Ramos (cell line): ENCODE data around the gene PRDM5.
"Not testable (repeated sequence)": the region's sequence is repeated elsewhere in the genome, so short reads cannot be mapped to it uniquely, and the experiment has no call there.

Experiments used
- in situ Hi-C: fragments of 300-500 bp; cut with MboI; formaldehyde crosslinking; loops from one replicate; pipeline ENCODE4 v1.14.3; 2022; ENCODE audit warnings: low sequenced_read_pairs; ENCODE audit not compliant: unreplicated experiment

Gene PRDM5

GRCh38 chr4:120680647-120681228, 241.8 kb downstream of the PRDM5 start:
- in situ Hi-C loops, result no loop called here

- in situ Hi-C loops, result no loop called here
Measured at GRCh38 chr4:120673696-120674095, 248.8 kb downstream of the PRDM5 start.

GRCh38 chr4:120672558-120673147, 249.9 kb downstream of the PRDM5 start:
- in situ Hi-C loops, result no loop called here

GRCh38 chr4:120672076-120672475, 250.4 kb downstream of the PRDM5 start:
- in situ Hi-C loops, result no loop called here

- in situ Hi-C loops, result no loop called here
Measured at GRCh38 chr4:120671538-120671937, 251.0 kb downstream of the PRDM5 start.

- in situ Hi-C loops, result no loop called here
Measured at GRCh38 chr4:120667102-120667501, 255.4 kb downstream of the PRDM5 start.

- in situ Hi-C loops, result no loop called here
Measured at GRCh38 chr4:120664851-120665250, 257.7 kb downstream of the PRDM5 start.

GRCh38 chr4:120659616-120660170, 262.8 kb downstream of the PRDM5 start:
- in situ Hi-C loops, result no loop called here

- in situ Hi-C loops, result no loop called here
Measured at GRCh38 chr4:120658772-120659171, 263.8 kb downstream of the PRDM5 start.

GRCh38 chr4:120653804-120654573, 268.5 kb downstream of the PRDM5 start:
- in situ Hi-C loops, result no loop called here

- in situ Hi-C loops, result not testable (repeated sequence)
Measured at GRCh38 chr4:120648336-120648735, 274.2 kb downstream of the PRDM5 start.
